ENCODE results near the gene IQCE. TPM values are rescaled to one million over a fixed set of nuclear protein-coding genes. Genes with fewer than 3 reads are reported as not detected.
"Not testable (repeated sequence)": the region's sequence is repeated elsewhere in the genome, so short reads cannot be mapped to it uniquely, and the experiment has no call there.

IQCE gene
- total RNA-seq, 1 experiment from 2014 or later: 13.4 TPM

DNA sequence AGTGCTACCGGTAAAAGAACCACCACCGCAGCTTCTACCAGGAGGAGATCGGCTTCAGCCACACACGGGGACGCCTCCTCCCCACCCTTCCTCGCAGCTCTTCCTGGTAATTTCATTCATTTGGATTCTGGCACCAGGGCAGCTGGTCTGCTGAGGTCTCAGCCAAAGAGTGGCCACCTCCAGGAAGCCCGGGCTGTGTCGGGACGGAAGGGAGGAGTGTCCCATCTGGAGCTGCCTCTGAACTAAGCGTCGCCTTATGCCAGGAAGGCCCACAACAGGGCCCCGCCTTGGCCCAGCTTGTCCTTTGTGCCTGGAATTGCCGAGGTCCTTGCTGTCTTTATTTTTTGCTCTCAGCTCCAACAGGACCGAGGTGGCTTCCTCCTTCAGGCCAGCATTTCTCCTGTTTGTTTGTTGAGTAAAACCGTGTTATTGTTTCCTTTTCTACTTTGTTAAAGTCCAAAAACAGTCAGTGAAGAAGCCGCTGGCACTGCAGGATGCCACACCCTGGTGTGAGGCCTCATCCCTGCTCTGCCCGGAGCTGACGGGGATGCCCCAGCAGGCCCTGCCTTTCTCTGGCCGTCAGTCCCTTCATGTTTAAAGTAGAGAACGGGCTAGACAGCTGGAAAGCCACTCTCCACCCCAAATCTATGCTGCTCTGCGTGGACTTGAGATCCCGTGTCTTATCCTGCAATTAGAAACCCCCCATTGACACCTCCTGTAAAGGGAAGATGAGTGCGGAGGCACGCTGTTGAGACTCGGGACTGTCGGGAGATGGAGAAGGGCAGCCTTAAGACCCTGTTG is 48.5 kb downstream of the IQCE start:
- Mint-ChIP-seq H3K4me1 (ENCODE audit: low read depth, unreplicated experiment) (no peaks in the 10 kb centered on the region), H3K27ac (ENCODE audit: unreplicated experiment) (peak overlapping the region; percentile 39), H3K9me3 (ENCODE audit: unreplicated experiment) (no peaks in the 10 kb centered on the region), H3K4me3 (ENCODE audit: unreplicated experiment) (no peak overlapping the region), H3K36me3 (ENCODE audit: insufficient read depth, unreplicated experiment) (no peaks in the 10 kb centered on the region), H3K27me3 (ENCODE audit: insufficient read depth, unreplicated experiment) (no peaks in the 10 kb centered on the region)
- no TSS peak for BruUV-seq (replicated peaks)
- CTCF ChIA-PET: no interaction called here
- Histone ChIP-seq H3K36me3 (ENCODE audit: control insufficient read depth, insufficient read depth, low read length) (no peaks in the 10 kb centered on the region), H3K9me3 (no peaks in the 10 kb centered on the region), H3K4me3 (ENCODE audit: low read depth, low read length) (no peak overlapping the region), H3K4me1 (no peaks in the 10 kb centered on the region), H3K27me3 (replicated peaks; ENCODE audit: control insufficient read depth, insufficient read depth, low read length) (no peaks in the 10 kb centered on the region)
- POLR2A ChIA-PET: no interaction called here
- DNase-seq: no peak
- TF ChIP-seq, protein P1, sequence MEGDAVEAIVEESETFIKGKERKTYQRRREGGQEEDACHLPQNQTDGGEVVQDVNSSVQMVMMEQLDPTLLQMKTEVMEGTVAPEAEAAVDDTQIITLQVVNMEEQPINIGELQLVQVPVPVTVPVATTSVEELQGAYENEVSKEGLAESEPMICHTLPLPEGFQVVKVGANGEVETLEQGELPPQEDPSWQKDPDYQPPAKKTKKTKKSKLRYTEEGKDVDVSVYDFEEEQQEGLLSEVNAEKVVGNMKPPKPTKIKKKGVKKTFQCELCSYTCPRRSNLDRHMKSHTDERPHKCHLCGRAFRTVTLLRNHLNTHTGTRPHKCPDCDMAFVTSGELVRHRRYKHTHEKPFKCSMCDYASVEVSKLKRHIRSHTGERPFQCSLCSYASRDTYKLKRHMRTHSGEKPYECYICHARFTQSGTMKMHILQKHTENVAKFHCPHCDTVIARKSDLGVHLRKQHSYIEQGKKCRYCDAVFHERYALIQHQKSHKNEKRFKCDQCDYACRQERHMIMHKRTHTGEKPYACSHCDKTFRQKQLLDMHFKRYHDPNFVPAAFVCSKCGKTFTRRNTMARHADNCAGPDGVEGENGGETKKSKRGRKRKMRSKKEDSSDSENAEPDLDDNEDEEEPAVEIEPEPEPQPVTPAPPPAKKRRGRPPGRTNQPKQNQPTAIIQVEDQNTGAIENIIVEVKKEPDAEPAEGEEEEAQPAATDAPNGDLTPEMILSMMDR (IDR thresholded peaks at IDR 0.05; ENCODE audit: insufficient read depth in 1 of 2, low read depth in 1 of 2, low read length in 1 of 2, severe bottlenecking in 1 of 2, unreplicated experiment in 1 of 2): no peak
- intact Hi-C loops (cut with micrococcal nuclease; ENCODE audit: unreplicated experiment): loop anchor here (5.0 kb wide), 1 partner anchor 75 kb away; no protein-coding TSS in a partner anchor

DNA sequence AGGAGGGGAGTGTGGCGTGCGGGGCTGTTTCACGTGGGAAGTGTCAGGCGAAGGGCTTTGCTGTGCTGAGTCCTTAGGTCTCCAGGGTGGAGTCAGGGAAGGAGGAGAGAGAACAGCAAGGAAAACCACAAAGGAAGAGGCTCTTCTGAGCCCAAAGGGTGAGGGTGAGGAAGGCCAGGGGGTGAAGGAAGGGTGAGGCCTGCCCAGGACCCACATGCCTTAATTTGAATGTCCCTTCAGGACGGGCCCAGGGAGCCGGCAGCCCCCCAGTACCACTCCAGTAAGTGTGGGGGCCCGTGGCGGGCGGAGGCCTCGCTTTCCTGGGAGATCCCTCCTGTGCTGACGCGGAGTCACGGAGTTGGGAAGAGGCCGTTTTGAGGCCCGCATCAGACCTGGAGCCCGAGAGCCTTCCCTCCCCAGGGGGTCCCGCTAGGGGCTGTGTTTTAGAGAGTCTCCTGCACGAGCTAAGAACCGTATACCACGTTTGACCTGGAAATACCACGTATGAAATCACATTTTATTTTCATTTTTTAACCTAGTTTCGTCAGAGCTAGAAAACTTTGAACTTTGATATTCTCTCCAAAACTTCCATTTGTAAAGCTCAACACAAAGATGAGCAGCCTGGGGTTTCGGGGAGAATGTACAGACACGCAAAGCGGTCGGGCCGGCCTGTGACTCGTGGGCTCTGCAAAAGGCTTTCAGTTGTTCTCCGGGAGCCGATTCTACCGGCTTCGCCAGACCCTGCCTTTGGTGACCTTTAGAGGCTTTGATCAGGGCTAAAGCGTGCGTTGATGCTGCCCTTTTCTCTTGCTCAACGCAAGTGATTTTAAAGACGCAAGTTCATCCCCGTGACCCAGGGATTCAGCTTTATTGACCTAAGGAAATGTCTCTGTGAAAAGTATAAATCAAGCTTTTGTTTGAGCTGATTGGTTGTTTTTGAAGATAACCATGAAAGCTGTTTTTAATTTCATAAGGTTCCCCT is 49.4 kb downstream of the IQCE start:
- H3K36me3 Mint-ChIP-seq (ENCODE audit: insufficient read depth, unreplicated experiment): no peaks in the 10 kb centered on the region
- no peaks in the 10 kb centered on the region for H3K9me3 Mint-ChIP-seq (ENCODE audit: unreplicated experiment)
- H3K9me3 ChIP-seq: no peaks in the 10 kb centered on the region
- POLR2A ChIA-PET: interaction anchor here (1.0 kb wide), 1 partner anchor 14 kb away, joined by 3 read pairs; no protein-coding TSS in a partner anchor
- intact Hi-C loops (cut with micrococcal nuclease; ENCODE audit: unreplicated experiment): loop anchor here (5.0 kb wide), 1 partner anchor 74 kb away; no protein-coding TSS in a partner anchor
- peak overlapping the region; percentile 39 for H3K27ac Mint-ChIP-seq (ENCODE audit: unreplicated experiment)
- no peaks in the 10 kb centered on the region for H3K4me1 Mint-ChIP-seq (ENCODE audit: low read depth, unreplicated experiment)
- no peak overlapping the region for H3K4me3 Mint-ChIP-seq (ENCODE audit: unreplicated experiment)
- BruUV-seq (replicated peaks): no TSS peak
- CTCF ChIA-PET: interaction anchor here (0.6 to 1.0 kb wide), 3 partner anchors 10 to 157 kb away, joined by 3 to 5 read pairs (median 5); no protein-coding TSS in a partner anchor
- H3K27me3 ChIP-seq (replicated peaks; ENCODE audit: control insufficient read depth, insufficient read depth, low read length): no peaks in the 10 kb centered on the region
- no peaks in the 10 kb centered on the region for H3K4me1 ChIP-seq
- H3K36me3 ChIP-seq (ENCODE audit: control insufficient read depth, insufficient read depth, low read length): no peaks in the 10 kb centered on the region
- TF ChIP-seq, protein P1 (IDR thresholded peaks at IDR 0.05; ENCODE audit: insufficient read depth in 1 of 2, low read depth in 1 of 2, low read length in 1 of 2, severe bottlenecking in 1 of 2, unreplicated experiment in 1 of 2): no peak
- H3K4me3 ChIP-seq (ENCODE audit: low read depth, low read length): no peak overlapping the region
- no peak for DNase-seq
- H3K27me3 Mint-ChIP-seq (ENCODE audit: insufficient read depth, unreplicated experiment): no peaks in the 10 kb centered on the region

DNA sequence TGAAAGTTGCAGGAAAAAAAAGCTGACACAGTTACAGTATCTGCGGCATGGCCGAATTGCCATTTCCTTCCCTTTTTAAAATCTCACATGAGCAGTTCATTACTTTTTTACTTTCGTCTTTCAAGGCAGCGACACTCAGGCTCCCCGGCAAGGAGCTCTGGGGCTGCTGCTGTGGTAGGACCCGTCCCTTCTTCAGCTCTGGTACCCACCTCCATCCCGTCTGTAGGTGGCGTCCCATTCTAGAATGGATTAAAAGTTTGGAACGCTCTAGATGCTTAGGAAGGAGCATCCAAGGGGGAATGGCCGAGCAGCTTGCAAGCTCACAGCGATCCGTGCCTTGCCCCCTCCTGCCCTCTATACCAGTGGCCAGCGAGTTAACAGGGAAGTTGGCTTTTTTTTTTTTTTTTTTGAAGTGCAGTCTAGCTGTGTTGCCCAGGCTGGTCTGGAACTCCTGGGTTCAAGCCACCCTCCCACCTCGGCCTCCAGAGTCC is 50.2 kb downstream of the IQCE start:
- H3K27me3 ChIP-seq (replicated peaks; ENCODE audit: control insufficient read depth, insufficient read depth, low read length): no peaks in the 10 kb centered on the region
- Mint-ChIP-seq H3K36me3 (ENCODE audit: insufficient read depth, unreplicated experiment) (no peaks in the 10 kb centered on the region), H3K9me3 (ENCODE audit: unreplicated experiment) (no peaks in the 10 kb centered on the region), H3K4me3 (ENCODE audit: unreplicated experiment) (no peak overlapping the region), H3K27me3 (ENCODE audit: insufficient read depth, unreplicated experiment) (no peaks in the 10 kb centered on the region), H3K4me1 (ENCODE audit: low read depth, unreplicated experiment) (peaks cover 5% of the 10 kb centered on the region), H3K27ac (ENCODE audit: unreplicated experiment) (no peak overlapping the region)
- peak in 1 of 2 experiments; percentile 36 for DNase-seq
- TF ChIP-seq, protein P1 (IDR thresholded peaks at IDR 0.05; ENCODE audit: insufficient read depth in 1 of 2, low read depth in 1 of 2, low read length in 1 of 2, severe bottlenecking in 1 of 2, unreplicated experiment in 1 of 2): peak; percentile 20 to 25
- no peaks in the 10 kb centered on the region for H3K9me3 ChIP-seq
- H3K36me3 ChIP-seq (ENCODE audit: control insufficient read depth, insufficient read depth, low read length): no peaks in the 10 kb centered on the region
- CTCF ChIA-PET: interaction anchor here (0.6 to 1.0 kb wide), 4 partner anchors 10 to 157 kb away, joined by 3 to 6 read pairs (median 5); no protein-coding TSS in a partner anchor
- intact Hi-C loops (cut with micrococcal nuclease; ENCODE audit: unreplicated experiment): loop anchor here (5.0 kb wide), 1 partner anchor 73 kb away; no protein-coding TSS in a partner anchor
- POLR2A ChIA-PET: interaction anchor here (1.0 kb wide), 1 partner anchor 13 kb away, joined by 3 read pairs; no protein-coding TSS in a partner anchor
- no peaks in the 10 kb centered on the region for H3K4me1 ChIP-seq
- BruUV-seq (replicated peaks): no TSS peak
- H3K4me3 ChIP-seq (ENCODE audit: low read depth, low read length): no peak overlapping the region

DNA sequence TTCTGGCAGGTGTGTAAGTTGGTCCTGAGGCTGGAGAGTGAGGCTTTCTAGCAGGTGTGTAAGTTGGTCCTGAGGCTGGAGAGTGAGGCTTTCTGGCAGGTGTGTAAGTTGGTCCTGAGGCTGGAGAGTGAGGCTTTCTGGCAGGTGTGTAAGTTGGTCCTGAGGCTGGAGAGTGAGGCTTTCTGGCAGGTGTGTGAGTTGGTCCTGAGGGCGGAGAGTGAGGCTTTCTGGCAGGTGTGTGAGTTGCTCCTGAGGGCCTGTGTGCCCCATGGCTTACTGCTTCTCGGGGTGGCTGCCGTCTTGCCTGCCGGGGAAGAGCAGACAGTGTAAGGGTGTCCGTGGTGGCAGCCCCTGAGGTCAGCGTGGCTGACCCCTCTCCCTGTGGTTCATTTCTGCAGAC is 50.9 kb downstream of the IQCE start:
- H3K9me3 Mint-ChIP-seq (ENCODE audit: unreplicated experiment); H3K4me1 Mint-ChIP-seq (ENCODE audit: low read depth, unreplicated experiment); H3K36me3 Mint-ChIP-seq (ENCODE audit: insufficient read depth, unreplicated experiment); H3K4me1 ChIP-seq; H3K27me3 ChIP-seq (replicated peaks; ENCODE audit: control insufficient read depth, insufficient read depth, low read length); H3K36me3 ChIP-seq (ENCODE audit: control insufficient read depth, insufficient read depth, low read length); DNase-seq; H3K9me3 ChIP-seq; H3K4me3 ChIP-seq (ENCODE audit: low read depth, low read length); POLR2A ChIA-PET; BruUV-seq (replicated peaks); H3K27me3 Mint-ChIP-seq (ENCODE audit: insufficient read depth, unreplicated experiment); H3K27ac Mint-ChIP-seq (ENCODE audit: unreplicated experiment); H3K4me3 Mint-ChIP-seq (ENCODE audit: unreplicated experiment): not testable (repeated sequence)
- intact Hi-C loops (cut with micrococcal nuclease; ENCODE audit: unreplicated experiment): loop anchor here (5.0 kb wide), 1 partner anchor 73 kb away; no protein-coding TSS in a partner anchor
- CTCF ChIA-PET: interaction anchor here (0.7 to 1.0 kb wide), 2 partner anchors 22 to 158 kb away, joined by 5 to 6 read pairs; no protein-coding TSS in a partner anchor

Data from Caco-2 (cell line).